ENCODE data around the gene ITIH4.
"Not testable (repeated sequence)": the region's sequence is repeated elsewhere in the genome, so short reads cannot be mapped to it uniquely, and the experiment has no call there.

ITIH4 gene

DNA sequence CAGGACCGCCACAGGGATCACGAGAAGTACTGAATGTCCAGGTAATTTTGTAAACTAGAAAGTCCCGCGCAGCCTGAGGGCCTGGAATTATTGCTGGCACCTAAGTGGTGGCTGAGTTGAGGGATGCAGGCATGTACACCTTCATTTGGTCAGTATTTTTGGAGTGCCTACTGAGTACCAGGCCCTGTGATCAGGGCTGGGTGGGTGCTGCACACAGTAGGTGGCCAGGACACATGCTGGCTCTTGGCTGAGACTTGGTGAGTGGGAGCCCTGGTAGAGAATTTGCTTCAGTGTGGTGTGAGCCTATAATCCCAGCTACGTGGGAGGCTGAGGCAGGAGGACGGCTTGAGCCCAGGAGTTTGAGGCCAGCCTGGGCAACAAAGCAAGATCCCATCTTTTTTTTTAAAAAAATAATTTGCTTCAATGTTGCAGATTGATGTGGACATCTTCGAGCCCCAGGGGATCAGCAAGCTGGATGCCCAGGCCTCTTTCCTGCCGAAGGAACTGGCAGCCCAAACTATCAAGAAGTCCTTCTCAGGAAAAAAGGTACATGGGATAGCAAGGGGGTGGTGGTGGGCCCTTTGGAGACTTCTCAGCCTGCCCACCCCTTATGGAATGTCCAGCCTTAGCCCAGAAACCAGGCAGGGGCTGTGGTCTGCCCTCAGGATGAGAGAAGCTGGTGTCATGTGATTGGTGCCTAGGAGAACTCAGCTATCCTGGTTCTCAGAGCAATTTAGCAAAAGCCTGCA lies 50.5 kb downstream of the ITIH4 start:
- DNase-seq (ENCODE audit: extremely low spot score), result no peak
- TF ChIP-seq SUZ12 (IDR thresholded peaks at IDR 0.05), result no peak
- TF ChIP-seq TARDBP (IDR thresholded peaks at IDR 0.05), result no peak
- no peak for TF ChIP-seq ZNF384 (IDR thresholded peaks at IDR 0.05)
- ChIA-PET CTCF (interaction anchor here (0.7 kb wide), 2 partner anchors 19 to 464 kb away, joined by 3 read pairs; partner anchors contain the start of gene DNAH1), POLR2A (interaction anchor here (5.6 kb wide), 1 partner anchor 8 kb away, joined by 35 read pairs; the partner anchor contains the start of gene NEK4)

- DNase-seq (ENCODE audit: extremely low spot score), result no peak
- ChIA-PET CTCF (interaction anchor here (0.7 kb wide), 2 partner anchors 20 to 463 kb away, joined by 3 read pairs; partner anchors contain the start of gene DNAH1), POLR2A (interaction anchor here (5.6 kb wide), 1 partner anchor 8 kb away, joined by 35 read pairs; the partner anchor contains the start of gene NEK4)
- TF ChIP-seq L3MBTL2 (conservative IDR thresholded peaks at IDR 0.05), result no peak
- TF ChIP-seq CTBP1 (IDR thresholded peaks at IDR 0.05; ENCODE audit: borderline replicate concordance), result no peak
- TF ChIP-seq, protein P1, sequence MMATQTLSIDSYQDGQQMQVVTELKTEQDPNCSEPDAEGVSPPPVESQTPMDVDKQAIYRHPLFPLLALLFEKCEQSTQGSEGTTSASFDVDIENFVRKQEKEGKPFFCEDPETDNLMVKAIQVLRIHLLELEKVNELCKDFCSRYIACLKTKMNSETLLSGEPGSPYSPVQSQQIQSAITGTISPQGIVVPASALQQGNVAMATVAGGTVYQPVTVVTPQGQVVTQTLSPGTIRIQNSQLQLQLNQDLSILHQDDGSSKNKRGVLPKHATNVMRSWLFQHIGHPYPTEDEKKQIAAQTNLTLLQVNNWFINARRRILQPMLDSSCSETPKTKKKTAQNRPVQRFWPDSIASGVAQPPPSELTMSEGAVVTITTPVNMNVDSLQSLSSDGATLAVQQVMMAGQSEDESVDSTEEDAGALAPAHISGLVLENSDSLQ (IDR thresholded peaks at IDR 0.05), result no peak
- TF ChIP-seq ARNT (IDR thresholded peaks at IDR 0.05), result no peak
- TF ChIP-seq FOXK2 (IDR thresholded peaks at IDR 0.05), result no peak
- no peak for TF ChIP-seq LEF1 (IDR thresholded peaks at IDR 0.05; ENCODE audit: borderline replicate concordance)
- TF ChIP-seq TARDBP (IDR thresholded peaks at IDR 0.05), result no peak
- no peak for TF ChIP-seq SUZ12 (IDR thresholded peaks at IDR 0.05)
- TF ChIP-seq NFRKB (IDR thresholded peaks at IDR 0.05), result no peak
- TF ChIP-seq SP1 (IDR thresholded peaks at IDR 0.05), result no peak
- no peak for TF ChIP-seq HDGF (IDR thresholded peaks at IDR 0.05; ENCODE audit: borderline replicate concordance)
- no peak for TF ChIP-seq FOXM1 (IDR thresholded peaks at IDR 0.05; ENCODE audit: borderline replicate concordance)
- TF ChIP-seq ELF4 (IDR thresholded peaks at IDR 0.05), result no peak
- no peak for TF ChIP-seq ZNF384 (IDR thresholded peaks at IDR 0.05)
- no peak for TF ChIP-seq BHLHE40 (IDR thresholded peaks at IDR 0.05; ENCODE audit: borderline replicate concordance)
Measured at GRCh38 chr3:52779011-52779836, 51.2 kb downstream of the ITIH4 start.

GRCh38 chr3:52777959-52778805 lies 52.3 kb downstream of the ITIH4 start:
- ChIA-PET CTCF (no interaction called here), POLR2A (interaction anchor here (5.6 kb wide), 1 partner anchor 7 kb away, joined by 35 read pairs; the partner anchor contains the start of gene NEK4)
- TF ChIP-seq L3MBTL2 (conservative IDR thresholded peaks at IDR 0.05) (no peak), FOXA1 (IDR thresholded peaks at IDR 0.05) (no peak), ELF4 (IDR thresholded peaks at IDR 0.05) (no peak), TARDBP (IDR thresholded peaks at IDR 0.05) (no peak)
- no peak for DNase-seq (ENCODE audit: extremely low spot score)

GRCh38 chr3:52777127-52777958 lies 53.1 kb downstream of the ITIH4 start, which contains the start of gene ITIH1:
ITIH1 (plus strand) TSS chr3:52777599; CDS start chr3:52777616, 17 bp downstream.
- POLR2A ChIA-PET, result no interaction called here

DNA sequence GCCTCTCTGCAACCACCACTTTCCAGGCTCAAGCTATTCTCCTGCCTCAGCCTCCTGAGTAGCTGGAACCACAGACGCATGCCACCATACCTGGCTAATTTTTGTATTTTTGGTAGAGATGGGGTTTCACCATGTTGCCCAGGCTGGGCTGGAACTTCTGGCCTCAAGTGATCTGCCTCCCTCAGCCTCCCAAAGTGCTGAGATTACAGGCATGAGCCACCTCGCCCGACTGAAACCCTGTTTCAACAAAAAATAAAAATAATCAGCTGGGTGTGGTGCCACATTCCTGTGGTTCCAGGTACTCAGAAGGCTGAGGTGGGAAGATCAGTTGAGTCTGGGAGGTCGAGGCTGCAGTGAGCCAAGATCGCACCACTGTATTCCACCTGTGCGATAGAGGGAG lies 54.0 kb downstream of the ITIH4 start:
- DNase-seq (ENCODE audit: extremely low spot score); POLR2A ChIA-PET: not testable (repeated sequence)
- CTCF ChIA-PET, result interaction anchor here (1.2 kb wide), 2 partner anchors 11 to 45 kb away, joined by 3 read pairs; no protein-coding TSS in a partner anchor

More at GRCh38 chr3:52777127-52777958, 53.1 kb downstream of the ITIH4 start, which contains the start of gene ITIH1:
- CTCF ChIA-PET, result interaction anchor here (1.2 kb wide), 1 partner anchor 44 kb away, joined by 3 read pairs; no protein-coding TSS in a partner anchor
- TF ChIP-seq ELF4 (IDR thresholded peaks at IDR 0.05) (no peak), FOXK2 (IDR thresholded peaks at IDR 0.05) (no peak), NFRKB (IDR thresholded peaks at IDR 0.05) (no peak), BHLHE40 (IDR thresholded peaks at IDR 0.05; ENCODE audit: borderline replicate concordance) (no peak), TARDBP (IDR thresholded peaks at IDR 0.05) (no peak)
- no peak for DNase-seq (ENCODE audit: extremely low spot score)

GRCh38 chr3:52775877-52776276 lies 54.6 kb downstream of the ITIH4 start:
- ChIA-PET POLR2A (no interaction called here), CTCF (interaction anchor here (1.2 kb wide), 2 partner anchors 12 to 45 kb away, joined by 3 read pairs; no protein-coding TSS in a partner anchor)
- no peak for DNase-seq (ENCODE audit: extremely low spot score)
- TF ChIP-seq ELF4 (IDR thresholded peaks at IDR 0.05) (no peak), LEF1 (IDR thresholded peaks at IDR 0.05; ENCODE audit: borderline replicate concordance) (no peak), ARNT (IDR thresholded peaks at IDR 0.05) (no peak), SP1 (IDR thresholded peaks at IDR 0.05) (no peak), NFRKB (IDR thresholded peaks at IDR 0.05) (no peak), BHLHE40 (IDR thresholded peaks at IDR 0.05; ENCODE audit: borderline replicate concordance) (no peak), FOXA1 (IDR thresholded peaks at IDR 0.05) (no peak), FOXK2 (IDR thresholded peaks at IDR 0.05) (no peak), FOXM1 (IDR thresholded peaks at IDR 0.05; ENCODE audit: borderline replicate concordance) (no peak), ZNF384 (IDR thresholded peaks at IDR 0.05) (no peak), HDGF (IDR thresholded peaks at IDR 0.05; ENCODE audit: borderline replicate concordance) (no peak), L3MBTL2 (conservative IDR thresholded peaks at IDR 0.05) (no peak), SUZ12 (IDR thresholded peaks at IDR 0.05) (no peak), TARDBP (IDR thresholded peaks at IDR 0.05) (no peak), CTBP1 (IDR thresholded peaks at IDR 0.05; ENCODE audit: borderline replicate concordance) (no peak)
- TF ChIP-seq, protein P1 (IDR thresholded peaks at IDR 0.05), result no peak
